ENCODE results near the gene MAGI1. TPM values are rescaled to one million over a fixed set of nuclear protein-coding genes. Genes with fewer than 3 reads are reported as not detected.

Gene MAGI1
- total RNA-seq, 1 donor from 2014 or later, result 47.1 TPM

DNA sequence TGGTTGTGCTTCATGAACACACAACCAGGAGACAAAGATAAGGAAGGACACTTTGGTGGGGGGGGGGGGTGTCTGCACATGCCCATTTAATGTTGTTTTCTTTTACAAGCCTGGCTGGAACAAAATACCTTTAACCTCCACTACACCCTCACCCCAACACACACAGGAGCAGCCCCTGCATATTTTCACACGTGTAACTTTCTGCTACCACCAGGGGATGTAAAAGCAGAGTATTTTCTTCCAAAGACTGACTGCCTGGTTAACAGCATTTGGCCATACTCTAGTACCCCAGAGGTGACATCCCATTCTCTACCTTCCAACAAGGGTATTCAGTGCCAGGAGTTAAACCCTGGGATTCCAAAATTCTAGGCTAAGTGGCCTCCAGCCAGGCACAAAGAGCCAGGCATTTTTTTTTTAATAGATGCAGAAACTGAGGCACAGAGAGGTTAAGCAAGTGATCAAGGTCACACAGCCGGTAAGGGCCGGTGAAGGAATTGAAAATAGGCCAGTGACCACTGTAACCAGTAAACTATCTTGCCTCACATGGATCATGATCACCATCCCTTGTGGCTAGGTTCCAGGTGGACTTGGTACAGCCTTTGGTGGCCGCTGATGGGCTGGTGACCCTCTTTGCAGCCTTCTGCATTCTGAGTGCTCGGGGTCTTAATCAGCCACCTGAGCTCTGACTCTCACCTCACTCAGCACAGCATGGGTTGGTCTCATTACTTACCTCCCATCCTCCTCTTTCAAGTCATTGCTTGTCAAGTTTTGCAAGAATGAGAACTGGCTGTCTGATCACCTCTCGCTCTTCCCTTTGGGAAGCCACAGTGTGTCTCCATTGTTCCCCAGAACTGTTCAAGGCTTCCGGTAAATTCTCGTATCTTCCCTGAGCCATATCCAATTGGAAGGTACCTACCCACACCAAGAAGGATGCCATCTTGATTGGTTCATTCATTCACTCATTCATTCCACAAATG is 20.4 kb downstream of the MAGI1 start:
- Histone ChIP-seq H3K4me3 (no peak overlapping the region), H3K36me3 (no peaks in the 10 kb centered on the region), H3K27me3 (no peaks in the 10 kb centered on the region), H3K9me3 (no peaks in the 10 kb centered on the region), H3K4me1 (peaks cover 13% of the 10 kb centered on the region), H3K27ac (no peak overlapping the region)
- intact Hi-C loops (cut with DNase I), result no loop called here
- no peak for DNase-seq (ENCODE audit: extremely low spot score in 2 of 2)
- TF ChIP-seq POLR2A (IDR thresholded peaks at IDR 0.05) (no peak), POLR2AphosphoS5 (IDR thresholded peaks at IDR 0.05; ENCODE audit: insufficient read depth in 1 of 2, low read depth in 1 of 2) (peak in 1 of 2 donors; percentile 54)

DNA sequence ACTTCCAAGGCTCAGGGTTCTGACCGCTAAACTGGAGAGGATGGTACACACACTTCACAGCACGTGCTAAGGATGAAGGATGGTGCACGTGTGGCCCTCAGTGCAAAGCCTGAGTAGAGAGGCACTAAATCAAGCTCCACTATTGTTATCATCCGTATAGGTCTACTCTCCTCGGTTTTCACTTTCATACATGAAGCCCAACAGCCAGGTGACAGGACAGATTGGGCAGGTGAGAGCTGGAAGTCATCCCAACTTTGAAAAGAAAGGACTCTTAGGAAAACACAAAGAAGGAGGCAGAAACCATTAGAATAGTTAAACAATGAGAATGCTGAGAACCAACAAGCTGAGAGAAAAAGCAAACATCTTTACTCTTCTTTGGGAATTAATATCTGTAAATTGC is 21.1 kb downstream of the MAGI1 start:
- intact Hi-C loops (cut with DNase I), result no loop called here
- no peak overlapping the region for H3K27ac ChIP-seq
- H3K36me3 ChIP-seq, result no peaks in the 10 kb centered on the region
- no peak overlapping the region for H3K4me3 ChIP-seq
- no peaks in the 10 kb centered on the region for H3K9me3 ChIP-seq
- peaks cover 13% of the 10 kb centered on the region for H3K4me1 ChIP-seq
- TF ChIP-seq POLR2AphosphoS5 (IDR thresholded peaks at IDR 0.05; ENCODE audit: insufficient read depth in 1 of 2, low read depth in 1 of 2) (no peak), POLR2A (IDR thresholded peaks at IDR 0.05) (no peak)
- TF ChIP-seq, protein P1, sequence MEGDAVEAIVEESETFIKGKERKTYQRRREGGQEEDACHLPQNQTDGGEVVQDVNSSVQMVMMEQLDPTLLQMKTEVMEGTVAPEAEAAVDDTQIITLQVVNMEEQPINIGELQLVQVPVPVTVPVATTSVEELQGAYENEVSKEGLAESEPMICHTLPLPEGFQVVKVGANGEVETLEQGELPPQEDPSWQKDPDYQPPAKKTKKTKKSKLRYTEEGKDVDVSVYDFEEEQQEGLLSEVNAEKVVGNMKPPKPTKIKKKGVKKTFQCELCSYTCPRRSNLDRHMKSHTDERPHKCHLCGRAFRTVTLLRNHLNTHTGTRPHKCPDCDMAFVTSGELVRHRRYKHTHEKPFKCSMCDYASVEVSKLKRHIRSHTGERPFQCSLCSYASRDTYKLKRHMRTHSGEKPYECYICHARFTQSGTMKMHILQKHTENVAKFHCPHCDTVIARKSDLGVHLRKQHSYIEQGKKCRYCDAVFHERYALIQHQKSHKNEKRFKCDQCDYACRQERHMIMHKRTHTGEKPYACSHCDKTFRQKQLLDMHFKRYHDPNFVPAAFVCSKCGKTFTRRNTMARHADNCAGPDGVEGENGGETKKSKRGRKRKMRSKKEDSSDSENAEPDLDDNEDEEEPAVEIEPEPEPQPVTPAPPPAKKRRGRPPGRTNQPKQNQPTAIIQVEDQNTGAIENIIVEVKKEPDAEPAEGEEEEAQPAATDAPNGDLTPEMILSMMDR (IDR thresholded peaks at IDR 0.05), result no peak
- DNase-seq (ENCODE audit: extremely low spot score in 2 of 2), result no peak
- no peaks in the 10 kb centered on the region for H3K27me3 ChIP-seq

DNA sequence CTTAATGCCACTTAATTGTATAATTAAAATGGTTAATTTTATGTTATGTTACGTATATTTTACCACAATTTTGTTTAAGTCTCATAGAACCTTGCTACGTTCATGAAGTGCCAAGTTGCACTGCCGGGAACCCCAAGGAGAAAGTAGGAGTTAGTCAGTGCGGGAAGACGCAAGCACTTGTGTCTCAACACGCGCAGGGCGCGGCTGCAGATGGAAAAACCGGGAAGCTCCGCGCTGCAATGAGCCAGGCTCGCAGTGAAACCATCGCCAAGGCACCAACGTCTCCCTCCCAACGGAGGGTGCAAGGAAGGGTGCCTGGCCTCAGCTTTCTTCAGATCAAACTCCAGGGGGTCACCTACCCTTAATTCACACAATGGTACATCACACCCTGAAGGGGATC is 21.6 kb downstream of the MAGI1 start:
- Histone ChIP-seq H3K36me3 (no peaks in the 10 kb centered on the region), H3K27me3 (no peaks in the 10 kb centered on the region), H3K9me3 (no peaks in the 10 kb centered on the region), H3K4me1 (peaks cover 13% of the 10 kb centered on the region), H3K27ac (no peak overlapping the region), H3K4me3 (no peak overlapping the region)
- intact Hi-C loops (cut with DNase I), result no loop called here
- no peak for DNase-seq (ENCODE audit: extremely low spot score in 2 of 2)
- TF ChIP-seq POLR2AphosphoS5 (IDR thresholded peaks at IDR 0.05; ENCODE audit: insufficient read depth in 1 of 2, low read depth in 1 of 2) (no peak), POLR2A (IDR thresholded peaks at IDR 0.05) (no peak)
- TF ChIP-seq, protein P1 (IDR thresholded peaks at IDR 0.05), result no peak

DNA sequence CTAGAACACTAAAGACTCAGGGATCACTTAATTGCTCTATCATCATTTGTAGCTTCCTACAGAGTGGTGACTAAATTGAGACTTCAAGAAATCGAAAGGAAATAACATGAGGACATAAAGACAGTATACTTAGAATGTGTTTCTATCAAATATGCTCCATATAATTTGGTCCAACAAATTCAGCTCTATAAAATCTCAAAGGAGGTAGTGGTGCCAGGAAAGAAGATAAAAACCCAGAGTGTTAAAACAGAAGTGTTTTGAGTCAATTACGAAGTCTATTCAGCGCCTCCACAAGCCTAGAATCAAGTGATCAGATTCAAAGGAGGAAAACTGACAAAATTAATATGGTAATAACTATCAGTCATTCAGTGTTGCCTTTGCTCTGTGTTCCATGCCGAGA is 22.9 kb downstream of the MAGI1 start:
- Histone ChIP-seq H3K27me3 (no peaks in the 10 kb centered on the region), H3K27ac (no peak overlapping the region), H3K9me3 (no peaks in the 10 kb centered on the region), H3K36me3 (no peaks in the 10 kb centered on the region), H3K4me1 (peaks cover 13% of the 10 kb centered on the region), H3K4me3 (no peak overlapping the region)
- intact Hi-C loops (cut with DNase I), result no loop called here
- no peak for DNase-seq (ENCODE audit: extremely low spot score in 2 of 2)
- TF ChIP-seq, protein P1 (IDR thresholded peaks at IDR 0.05), result no peak
- no peak for TF ChIP-seq POLR2A (IDR thresholded peaks at IDR 0.05)
- no peak for TF ChIP-seq POLR2AphosphoS5 (IDR thresholded peaks at IDR 0.05; ENCODE audit: insufficient read depth in 1 of 2, low read depth in 1 of 2)

DNA sequence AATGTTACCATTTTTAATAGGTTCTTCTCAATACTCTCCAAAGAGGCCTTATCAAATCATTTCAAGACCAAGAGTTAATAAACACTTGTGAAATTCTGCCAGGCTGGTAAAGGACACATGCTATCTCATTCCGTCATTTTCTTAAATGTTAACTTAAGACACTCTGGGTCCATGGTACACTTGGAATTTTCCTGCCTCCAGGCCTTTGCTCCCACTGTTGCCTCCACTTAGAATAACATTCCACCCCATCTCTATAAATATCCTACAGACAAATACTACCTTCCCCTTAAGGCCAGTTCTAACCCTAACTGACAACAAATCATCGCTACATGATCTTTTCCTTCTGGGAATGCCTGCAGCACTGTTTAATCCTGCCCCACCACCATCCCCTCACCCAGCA is 24.1 kb downstream of the MAGI1 start:
- intact Hi-C loops (cut with DNase I), result no loop called here

More for the DNA sequence above, 24.1 kb downstream of the MAGI1 start:
- Histone ChIP-seq H3K27ac (no peak overlapping the region), H3K36me3 (no peaks in the 10 kb centered on the region), H3K9me3 (no peaks in the 10 kb centered on the region), H3K4me1 (peaks cover 19% of the 10 kb centered on the region), H3K4me3 (no peak overlapping the region), H3K27me3 (no peaks in the 10 kb centered on the region)
- DNase-seq (ENCODE audit: extremely low spot score in 2 of 2), result no peak
- TF ChIP-seq POLR2AphosphoS5 (IDR thresholded peaks at IDR 0.05; ENCODE audit: insufficient read depth in 1 of 2, low read depth in 1 of 2), result no peak
- TF ChIP-seq POLR2A (IDR thresholded peaks at IDR 0.05), result no peak
- TF ChIP-seq, protein P1 (IDR thresholded peaks at IDR 0.05), result no peak

Measured in vagina (tissue), 2 donors.